ENCODE results near the gene SLC26A11.
A peak's percentile ranks its signal among the peaks of the same experiment; 100 is the strongest.
"Not testable (repeated sequence)": the region's sequence is repeated elsewhere in the genome, so short reads cannot be mapped to it uniquely, and the experiment has no call there.

SLC26A11 gene

GRCh38 chr17:80262291-80262690 lies 42.1 kb downstream of the SLC26A11 start:
- no peak for DNase-seq (ENCODE audit: low spot score)

GRCh38 chr17:80262775-80263244 lies 42.6 kb downstream of the SLC26A11 start:
- no peak for DNase-seq (ENCODE audit: low spot score)

GRCh38 chr17:80263253-80264204 lies 43.3 kb downstream of the SLC26A11 start:
- peak; percentile 91 for DNase-seq (ENCODE audit: low spot score)

GRCh38 chr17:80264205-80265075 lies 44.2 kb downstream of the SLC26A11 start:
- DNase-seq (ENCODE audit: low spot score) = no peak

- DNase-seq (ENCODE audit: low spot score) = no peak
Measured at GRCh38 chr17:80265205-80266068, 45.2 kb downstream of the SLC26A11 start.

- DNase-seq (ENCODE audit: low spot score) = no peak
Measured at GRCh38 chr17:80267391-80267790, 47.2 kb downstream of the SLC26A11 start.

GRCh38 chr17:80268427-80268826 lies 48.2 kb downstream of the SLC26A11 start:
- no peak for DNase-seq (ENCODE audit: low spot score)

GRCh38 chr17:80269405-80269807 lies 49.2 kb downstream of the SLC26A11 start:
- no peak for DNase-seq (ENCODE audit: low spot score)

- no peak for DNase-seq (ENCODE audit: low spot score)
Measured at GRCh38 chr17:80270104-80270503, 49.9 kb downstream of the SLC26A11 start.

- DNase-seq (ENCODE audit: low spot score) = peak; percentile 80
Measured at GRCh38 chr17:80270836-80271235, 50.6 kb downstream of the SLC26A11 start.

- DNase-seq (ENCODE audit: low spot score) = no peak
Measured at GRCh38 chr17:80272366-80272765, 52.1 kb downstream of the SLC26A11 start.

GRCh38 chr17:80274331-80274730 lies 54.1 kb downstream of the SLC26A11 start:
- DNase-seq (ENCODE audit: low spot score) = no peak

- no peak for DNase-seq (ENCODE audit: low spot score)
Measured at GRCh38 chr17:80274871-80275449, 54.7 kb downstream of the SLC26A11 start.

- DNase-seq (ENCODE audit: low spot score) = not testable (repeated sequence)
Measured at GRCh38 chr17:80275857-80276256, 55.6 kb downstream of the SLC26A11 start.

- no peak for DNase-seq (ENCODE audit: low spot score)
Measured at GRCh38 chr17:80277751-80278671, 57.8 kb downstream of the SLC26A11 start.

GRCh38 chr17:80279895-80280294 lies 59.7 kb downstream of the SLC26A11 start:
- peak; percentile 90 for DNase-seq (ENCODE audit: low spot score)

- DNase-seq (ENCODE audit: low spot score) = no peak
Measured at GRCh38 chr17:80281516-80281915, 61.3 kb downstream of the SLC26A11 start.

- DNase-seq (ENCODE audit: low spot score) = no peak
Measured at GRCh38 chr17:80283116-80283852, 63.1 kb downstream of the SLC26A11 start.

GRCh38 chr17:80284631-80285030 lies 64.4 kb downstream of the SLC26A11 start:
- no peak for DNase-seq (ENCODE audit: low spot score)
